Gastrocnemius medialis (tissue), 4 donors: ENCODE results near the gene SVOP. TPM values are rescaled to one million over a fixed set of nuclear protein-coding genes. Genes with fewer than 3 reads are reported as not detected.

Experiments used
- ATAC-seq, 2 donors: fragments of 150-250 bp; one replicate each; pipeline ENCODE4 v1.9.1; 2016
- DNase-seq, 2 donors: peaks; one replicate each; pipeline ENCODE4 v3.0.0-alpha.2; 2019
- H3K27ac ChIP-seq, 4 donors: fragments of 200-600 bp; sonication (generic); 1 replicate in 1 of 4; 2 replicates in 3 of 4; pipeline ENCODE4 v1.5.1; 2016 to 2018; ENCODE audit warnings: mild to moderate bottlenecking in 2 of 4, moderate library complexity in 1 of 4
- H3K27me3 ChIP-seq, 3 donors: fragments of 200-600 bp; sonication (generic) in 2 of 3; 1 replicate in 1 of 3; 2 replicates in 2 of 3; pipeline versions ENCODE4 v1.5.1 to v1.6.0; 2016 to 2019; ENCODE audit warnings: mild to moderate bottlenecking in 1 of 3, moderate library complexity in 1 of 3
- H3K36me3 ChIP-seq, 2 donors: fragments of 200-600 bp; sonication (generic) in 1 of 2; one replicate each; pipeline ENCODE4 v1.5.1; 2017 to 2018
- H3K4me1 ChIP-seq, 2 donors: fragments of 200-600 bp; sonication (generic) in 1 of 2; one replicate each; pipeline ENCODE4 v1.5.1; 2016 to 2017; ENCODE audit warnings: mild to moderate bottlenecking in 2 of 2
- H3K4me3 ChIP-seq, 4 donors: fragments of 200-600 bp; sonication (generic) in 3 of 4; 1 replicate in 1 of 4; 2 replicates in 3 of 4; pipeline ENCODE4 v1.5.1; 2016 to 2019; ENCODE audit warnings: mild to moderate bottlenecking in 2 of 4
- H3K9me3 ChIP-seq, 3 donors: fragments of 200-600 bp; sonication (generic) in 2 of 3; 1 replicate in 1 of 3; 2 replicates in 2 of 3; pipeline ENCODE4 v1.5.1; 2016 to 2019
- CTCF ChIP-seq, 5 experiments: fragments of 450-650 bp in 3 of 5; fragments of 200-600 bp in 2 of 5; sonication (generic) in 2 of 5; IDR thresholded peaks in 4 of 5; conservative IDR thresholded peaks in 1 of 5; 1 replicate in 4 of 5; 2 replicates in 1 of 5; pipeline ENCODE4 v1.5.1; 2016 to 2019; ENCODE audit warnings: antibody characterized with exemption in 5 of 5, mild to moderate bottlenecking in 3 of 5, moderate library complexity in 3 of 5
- POLR2A ChIP-seq, 2 donors: fragments of 450-650 bp; IDR thresholded peaks; one replicate each; pipeline ENCODE4 v1.6.1; 2017; ENCODE audit warnings: antibody characterized with exemption in 2 of 2, mild to moderate bottlenecking in 2 of 2, moderate library complexity in 2 of 2
- in situ Hi-C, 4 donors: fragments of 200-750 bp; cut with MboI; loops; one replicate each; pipeline versions ENCODE4 v1.15.0 to v1.8.0; 2017; ENCODE audit warnings: low sequenced_read_pairs in 4 of 4
- intact Hi-C: fragments of 100-400 bp; cut with DNase I; formaldehyde crosslinking; loops from one replicate; pipeline ENCODE4 v1.15.1; 2023; ENCODE audit warnings: low total_unique reads
- total RNA-seq, 4 donors: library from RNA; depleted of rRNA; stranded (reverse); fragments of >200 nt; gene quantifications; one replicate each; pipeline versions ENCODE4 v1.1.0 to v1.2.3, GENCODE V29; 2016

The SVOP gene
- total RNA-seq, 4 donors from 2014 or later: 0.03 TPM; not detected in 3

- Histone ChIP-seq H3K36me3 (no peaks in the 10 kb centered on the region), H3K27ac (no peak overlapping the region), H3K4me3 (no peak overlapping the region), H3K4me1 (peaks cover 4 to 8% of the 10 kb centered on the region in 2 donors), H3K27me3 (no peaks in the 10 kb centered on the region), H3K9me3 (no peaks in the 10 kb centered on the region)
- in situ Hi-C loops: loop anchor here (10.0 to 25.0 kb wide), 4 partner anchors 86 to 314 kb away; partner anchors contain the start of gene SELPLG (in 3 of the 4)
- ATAC-seq (peak; percentile 77 to 93), DNase-seq (peak; percentile 34 to 61)
- intact Hi-C loops: loop anchor here (2.0 to 5.0 kb wide), 6 partner anchors 94 to 388 kb away; partner anchors contain the start of genes ALKBH2, ISCU and SSH1
- TF ChIP-seq POLR2A (IDR thresholded peaks at IDR 0.05): no peak
- peak; percentile 84 to 92 (median 88) for TF ChIP-seq CTCF (IDR thresholded peaks at IDR 0.05 in 4 of 5, conservative IDR thresholded peaks at IDR 0.05 in 1 of 5)
These were observed 69.7 kb downstream of the SVOP start for GRCh38 chr12:108950991-108951739.

- Histone ChIP-seq H3K9me3 (no peaks in the 10 kb centered on the region), H3K27ac (no peak overlapping the region), H3K4me1 (peaks cover 4 to 8% of the 10 kb centered on the region in 2 donors), H3K36me3 (no peaks in the 10 kb centered on the region), H3K4me3 (no peak overlapping the region), H3K27me3 (no peaks in the 10 kb centered on the region)
- ATAC-seq: no peak
- intact Hi-C loops: loop anchor here (2.0 to 5.0 kb wide), 6 partner anchors 93 to 387 kb away; partner anchors contain the start of genes ALKBH2, ISCU and SSH1
- in situ Hi-C loops: loop anchor here (10.0 to 25.0 kb wide), 4 partner anchors 85 to 313 kb away; partner anchors contain the start of gene SELPLG (in 3 of the 4)
- DNase-seq: no peak
- TF ChIP-seq POLR2A (IDR thresholded peaks at IDR 0.05) (no peak), CTCF (IDR thresholded peaks at IDR 0.05 in 4 of 5, conservative IDR thresholded peaks at IDR 0.05 in 1 of 5) (no peak)
These were observed 70.9 kb downstream of the SVOP start for GRCh38 chr12:108949976-108950375.

DNA sequence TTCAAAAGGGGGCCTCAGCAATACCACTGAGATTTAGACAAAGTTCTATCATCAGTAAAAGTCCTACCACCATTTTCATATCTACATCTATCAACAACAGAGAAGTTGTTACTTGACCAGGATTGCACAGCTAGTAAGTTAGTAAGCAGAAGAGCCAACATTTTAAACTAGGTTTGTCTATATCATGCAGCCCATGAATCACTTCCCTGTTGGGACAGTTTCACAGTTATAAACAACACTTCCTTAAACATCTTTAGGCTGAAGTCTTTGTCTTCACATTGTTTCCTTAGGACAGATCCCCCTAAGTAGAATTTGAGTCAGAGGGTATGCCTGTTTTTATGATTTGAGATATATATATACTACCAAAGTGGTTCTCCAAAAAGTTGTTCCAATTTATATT, 72.5 kb downstream of the SVOP start:
- Histone ChIP-seq H3K4me1 (peaks cover 4 to 8% of the 10 kb centered on the region in 2 donors), H3K9me3 (no peaks in the 10 kb centered on the region), H3K27me3 (no peaks in the 10 kb centered on the region), H3K4me3 (no peak overlapping the region), H3K36me3 (no peaks in the 10 kb centered on the region), H3K27ac (no peak overlapping the region)
- TF ChIP-seq POLR2A (IDR thresholded peaks at IDR 0.05) (no peak), CTCF (IDR thresholded peaks at IDR 0.05 in 4 of 5, conservative IDR thresholded peaks at IDR 0.05 in 1 of 5) (no peak)
- DNase-seq (no peak), ATAC-seq (no peak)
- in situ Hi-C loops (no loop called here), intact Hi-C loops (no loop called here)

DNA sequence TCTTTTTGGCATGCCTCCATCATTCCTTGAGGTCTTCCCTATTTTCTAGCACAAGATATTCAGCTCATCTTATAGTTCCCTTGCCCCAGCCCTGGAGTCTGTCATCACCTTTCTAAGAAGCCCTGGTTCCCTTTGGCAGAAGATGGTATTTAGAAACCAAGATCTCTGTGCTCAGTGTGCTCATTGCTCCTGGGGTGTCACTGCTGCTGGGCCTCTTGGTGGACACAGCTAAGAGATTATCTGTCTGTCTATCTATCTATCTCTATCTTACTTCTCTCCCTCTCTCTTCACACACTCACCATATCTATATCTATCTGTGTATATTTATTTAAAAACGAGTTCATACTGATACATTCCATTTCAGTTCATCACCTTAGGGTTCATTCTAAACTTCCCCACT, 73.8 kb downstream of the SVOP start:
- DNase-seq (no peak), ATAC-seq (no peak)
- Histone ChIP-seq H3K4me1 (peaks cover 4 to 8% of the 10 kb centered on the region in 2 donors), H3K27me3 (no peaks in the 10 kb centered on the region), H3K4me3 (no peak overlapping the region), H3K9me3 (no peaks in the 10 kb centered on the region), H3K27ac (no peak overlapping the region), H3K36me3 (no peaks in the 10 kb centered on the region)
- intact Hi-C loops (no loop called here), in situ Hi-C loops (no loop called here)
- TF ChIP-seq CTCF (IDR thresholded peaks at IDR 0.05 in 4 of 5, conservative IDR thresholded peaks at IDR 0.05 in 1 of 5): no peak
- TF ChIP-seq POLR2A (IDR thresholded peaks at IDR 0.05): no peak
